OCI-LY3 (cell line): ENCODE results near the gene AVEN.

ENCODE experiments used
- H2AFZ ChIP-seq: fragments of 200-600, 300-600 bp; shearing (Covaris generic); 2 replicates; pipeline ENCODE4 v1.6.0; 2014; ENCODE audit warnings: antibody characterized with exemption, low read depth, low read length
- H3K27ac ChIP-seq: fragments of 200-600, 300-600 bp; sonication (generic); 2 replicates; pipeline ENCODE4 v1.5.1; 2014; ENCODE audit warnings: mild to moderate bottlenecking, low read length, moderate library complexity, mixed read lengths
- H3K27me3 ChIP-seq: fragments of 200-600, 300-600 bp; sonication (generic); 2 replicates; pipeline ENCODE4 v1.6.1; 2014; ENCODE audit warnings: low read depth, low read length, mixed read lengths
- H3K36me3 ChIP-seq: fragments of 200-600, 300-600 bp; sonication (generic); replicated peaks from 2 replicates; pipeline ENCODE3; 2014; ENCODE audit warnings: low read depth, low read length, mixed read lengths
- H3K4me1 ChIP-seq: fragments of 300-600, 200-600 bp; sonication (generic); 2 replicates; pipeline ENCODE4 v1.6.1; 2014; ENCODE audit warnings: low read length, mixed read lengths
- H3K4me2 ChIP-seq: fragments of 200-600, 300-600 bp; sonication (generic); 2 replicates; pipeline ENCODE4 v1.6.1; 2014; ENCODE audit warnings: low read length, mixed read lengths
- H3K4me3 ChIP-seq: fragments of 300-600, 200-600 bp; sonication (generic); 2 replicates; pipeline ENCODE4 v1.5.1; 2014; ENCODE audit warnings: antibody characterized with exemption, mild to moderate bottlenecking, low read length, moderate library complexity
- H3K79me2 ChIP-seq: fragments of 300-600, 200-600 bp; shearing (Covaris generic); 2 replicates; pipeline ENCODE4 v1.6.1; 2014; ENCODE audit warnings: mild to moderate bottlenecking, low read length, mixed read lengths
- H3K9ac ChIP-seq: fragments of 300-600, 200-600 bp; shearing (Covaris generic); 2 replicates; pipeline ENCODE4 v1.6.0; 2014; ENCODE audit warnings: mild to moderate bottlenecking, low read length, moderate library complexity
- H3K9me3 ChIP-seq: fragments of 200-600, 300-600 bp; shearing (Covaris generic); 2 replicates; pipeline ENCODE4 v1.6.1; 2014; ENCODE audit warnings: low read length, mixed read lengths; ENCODE audit not compliant: insufficient read depth
- H4K20me1 ChIP-seq: fragments of 200-600, 300-600 bp; sonication (generic); 2 replicates; pipeline ENCODE4 v1.6.1; 2016; ENCODE audit warnings: low read length, mixed read lengths; ENCODE audit not compliant: insufficient read depth
- CTCF ChIP-seq: fragments of 200-600, 300-600 bp; sonication (generic); IDR thresholded peaks from 2 replicates; pipeline ENCODE4 v1.5.1; 2014; ENCODE audit warnings: antibody characterized with exemption, low read length, low read depth
- EZH2phosphoT487 ChIP-seq: fragments of 200-600 bp; shearing (Covaris generic); IDR thresholded peaks from 2 replicates; pipeline ENCODE4 v1.6.1; 2018; ENCODE audit warnings: antibody characterized with exemption, mixed run types, low read depth

The AVEN gene

GRCh38 chr15:34078900-34079299 lies 39.9 kb upstream of the AVEN start:
- no peaks in the 10 kb centered on the region for H3K27me3 ChIP-seq
- H3K9ac ChIP-seq: no peak overlapping the region
- no peaks in the 10 kb centered on the region for H3K79me2 ChIP-seq
- 0 out of 2 replicates have a peak, but pooled peaks cover 6% of the 10 kb centered on the region for H3K9me3 ChIP-seq
- H3K4me3 ChIP-seq: no peak overlapping the region
- TF ChIP-seq CTCF (no peak), EZH2phosphoT487 (no peak)
- H3K36me3 ChIP-seq: peaks cover 4% of the 10 kb centered on the region
- H3K4me1 ChIP-seq: peaks cover 5% of the 10 kb centered on the region
- H4K20me1 ChIP-seq: no peaks in the 10 kb centered on the region
- peak overlapping the region; percentile 7 for H3K4me2 ChIP-seq
- H2AFZ ChIP-seq: no peak overlapping the region
- H3K27ac ChIP-seq: no peak overlapping the region

- no peak for TF ChIP-seq EZH2phosphoT487
- TF ChIP-seq CTCF: no peak
- H4K20me1 ChIP-seq: no peaks in the 10 kb centered on the region
- peaks cover 4% of the 10 kb centered on the region for H3K36me3 ChIP-seq
- H3K79me2 ChIP-seq: no peaks in the 10 kb centered on the region
- H3K4me1 ChIP-seq: peaks cover 5% of the 10 kb centered on the region
- no peak overlapping the region for H3K4me2 ChIP-seq
- no peak overlapping the region for H3K4me3 ChIP-seq
- H2AFZ ChIP-seq: no peak overlapping the region
- H3K9me3 ChIP-seq: 0 out of 2 replicates have a peak, but pooled peaks cover 6% of the 10 kb centered on the region
- H3K9ac ChIP-seq: no peak overlapping the region
- H3K27ac ChIP-seq: no peak overlapping the region
- no peaks in the 10 kb centered on the region for H3K27me3 ChIP-seq
These were observed 37.8 kb upstream of the AVEN start for GRCh38 chr15:34076785-34077184.

- Histone ChIP-seq H3K36me3 (no peaks in the 10 kb centered on the region), H3K4me1 (no peaks in the 10 kb centered on the region), H3K9ac (no peak overlapping the region), H3K27me3 (no peaks in the 10 kb centered on the region), H3K4me3 (no peak overlapping the region), H4K20me1 (no peaks in the 10 kb centered on the region), H3K9me3 (no peaks in the 10 kb centered on the region), H3K79me2 (no peaks in the 10 kb centered on the region), H3K27ac (no peak overlapping the region), H2AFZ (no peak overlapping the region), H3K4me2 (no peak overlapping the region)
- TF ChIP-seq EZH2phosphoT487: no peak
- TF ChIP-seq CTCF: no peak
These were observed 31.0 kb upstream of the AVEN start for GRCh38 chr15:34070003-34070402.

- no peak for TF ChIP-seq CTCF
- no peak for TF ChIP-seq EZH2phosphoT487
- Histone ChIP-seq H2AFZ (no peak overlapping the region), H3K4me1 (no peaks in the 10 kb centered on the region), H3K27me3 (no peaks in the 10 kb centered on the region), H3K27ac (no peak overlapping the region), H3K36me3 (no peaks in the 10 kb centered on the region), H3K79me2 (no peaks in the 10 kb centered on the region), H3K9me3 (no peaks in the 10 kb centered on the region), H4K20me1 (no peaks in the 10 kb centered on the region), H3K4me3 (no peak overlapping the region), H3K9ac (no peak overlapping the region), H3K4me2 (no peak overlapping the region)
These were observed 26.9 kb upstream of the AVEN start for GRCh38 chr15:34065941-34066340.
